Body of pancreas (tissue), 4 donors: Measurements from ENCODE around the gene TLR9. TPM values are rescaled to one million over a fixed set of nuclear protein-coding genes. Genes with fewer than 3 reads are reported as not detected.

Experiments used
- ATAC-seq: fragments of 150-250 bp; one replicate; pipeline ENCODE4 v1.9.1; 2016
- DNase-seq, 4 donors: peaks; one replicate each; pipeline ENCODE4 v3.0.0-alpha.2; 2019
- H3K27ac ChIP-seq, 4 donors: fragments of 200-600 bp; sonication (generic); 1 replicate in 3 of 4; 2 replicates in 1 of 4; pipeline versions ENCODE4 v1.5.1 to v1.6.1; 2016 to 2019; ENCODE audit warnings: mild to moderate bottlenecking in 1 of 4, mixed read lengths in 1 of 4, moderate library complexity in 1 of 4
- H3K27me3 ChIP-seq, 2 donors: fragments of 200-600 bp; sonication (generic); one replicate each; pipeline ENCODE4 v1.6.0; 2016; ENCODE audit warnings: mild to moderate bottlenecking in 1 of 2
- H3K36me3 ChIP-seq, 2 donors: fragments of 200-600 bp; sonication (generic); replicated peaks in 1 of 2; 2 replicates each; pipeline ENCODE4 v1.5.1; 2016; ENCODE audit warnings: low read depth in 2 of 2; ENCODE audit not compliant: insufficient read depth in 1 of 2
- H3K4me1 ChIP-seq: fragments of 200-600 bp; sonication (generic); one replicate; pipeline ENCODE4 v1.6.0; 2016
- H3K4me3 ChIP-seq, 2 donors: fragments of 200-600 bp; sonication (generic); 1 replicate in 1 of 2; 2 replicates in 1 of 2; pipeline ENCODE4 v1.5.1; 2016 to 2019
- H3K9me3 ChIP-seq, 3 donors: fragments of 200-600 bp; sonication (generic); 1 replicate in 2 of 3; 2 replicates in 1 of 3; pipeline ENCODE4 v1.5.1; 2016
- POLR2A ChIP-seq, 3 donors: fragments of 450-650 bp; IDR thresholded peaks; one replicate each; pipeline ENCODE4 v1.6.1; 2016; ENCODE audit warnings: antibody characterized with exemption in 3 of 3, mild to moderate bottlenecking in 2 of 3
- WGBS, 2 donors: methylation state at CpG; one replicate each; pipeline ENCODE4 v1.1.5; 2017; 5-methylcytosine and 5-hydroxymethylcytosine counted together
- intact Hi-C: fragments of 100-400 bp; cut with DNase I; formaldehyde crosslinking; loops from one replicate; pipeline ENCODE4 v1.15.1; 2023
- total RNA-seq, 2 donors: library from RNA; depleted of rRNA; stranded (reverse); fragments of >200 nt; gene quantifications; one replicate each; pipeline ENCODE4 v1.1.0, GENCODE V29; 2016
- TF ChIP-seq, protein P1 (sequence below), 7 experiments: fragments of 450-650 bp in 4 of 7; fragments of 200-600 bp in 3 of 7; sonication (generic) in 3 of 7; IDR thresholded peaks; one replicate each; pipeline ENCODE4 v1.5.1; 2016 to 2019; ENCODE audit warnings: antibody characterized with exemption in 7 of 7

Gene TLR9
- total RNA-seq, 2 donors from 2014 or later: 0.26 TPM; not detected in 1

DNA sequence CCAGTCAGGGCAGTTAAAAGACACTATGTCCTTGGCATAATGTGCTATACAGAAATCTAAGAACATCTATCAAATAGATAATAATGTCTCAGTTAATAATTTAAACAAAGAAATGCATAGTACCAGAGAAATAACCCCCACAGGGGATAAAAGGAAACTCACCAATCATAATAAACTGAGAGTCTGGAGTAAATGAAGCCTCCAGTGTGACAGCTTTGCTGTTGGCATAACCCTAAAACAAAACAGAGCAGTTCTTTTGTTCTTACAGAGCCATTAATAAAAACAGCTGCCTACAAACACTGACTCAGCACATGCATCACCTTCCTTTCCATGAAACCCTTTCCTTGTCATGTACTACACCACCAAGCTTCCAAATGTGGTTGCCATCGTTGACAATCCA lies 33.6 kb upstream of the TLR9 start:
- Histone ChIP-seq H3K4me3 (no peak overlapping the region), H3K4me1 (no peaks in the 10 kb centered on the region), H3K36me3 (peaks cover 13 to 46% of the 10 kb centered on the region in 2 donors), H3K27ac (no peak overlapping the region), H3K9me3 (no peaks in the 10 kb centered on the region), H3K27me3 (no peaks in the 10 kb centered on the region)
- 38 to 52% methylated on average over 1 of the region's 1 CpG for WGBS, 2 donors
- DNase-seq (no peak), ATAC-seq (no peak)
- intact Hi-C loops: no loop called here
- TF ChIP-seq, protein P1, sequence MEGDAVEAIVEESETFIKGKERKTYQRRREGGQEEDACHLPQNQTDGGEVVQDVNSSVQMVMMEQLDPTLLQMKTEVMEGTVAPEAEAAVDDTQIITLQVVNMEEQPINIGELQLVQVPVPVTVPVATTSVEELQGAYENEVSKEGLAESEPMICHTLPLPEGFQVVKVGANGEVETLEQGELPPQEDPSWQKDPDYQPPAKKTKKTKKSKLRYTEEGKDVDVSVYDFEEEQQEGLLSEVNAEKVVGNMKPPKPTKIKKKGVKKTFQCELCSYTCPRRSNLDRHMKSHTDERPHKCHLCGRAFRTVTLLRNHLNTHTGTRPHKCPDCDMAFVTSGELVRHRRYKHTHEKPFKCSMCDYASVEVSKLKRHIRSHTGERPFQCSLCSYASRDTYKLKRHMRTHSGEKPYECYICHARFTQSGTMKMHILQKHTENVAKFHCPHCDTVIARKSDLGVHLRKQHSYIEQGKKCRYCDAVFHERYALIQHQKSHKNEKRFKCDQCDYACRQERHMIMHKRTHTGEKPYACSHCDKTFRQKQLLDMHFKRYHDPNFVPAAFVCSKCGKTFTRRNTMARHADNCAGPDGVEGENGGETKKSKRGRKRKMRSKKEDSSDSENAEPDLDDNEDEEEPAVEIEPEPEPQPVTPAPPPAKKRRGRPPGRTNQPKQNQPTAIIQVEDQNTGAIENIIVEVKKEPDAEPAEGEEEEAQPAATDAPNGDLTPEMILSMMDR (IDR thresholded peaks at IDR 0.05): no peak
- no peak for TF ChIP-seq POLR2A (IDR thresholded peaks at IDR 0.05)

DNA sequence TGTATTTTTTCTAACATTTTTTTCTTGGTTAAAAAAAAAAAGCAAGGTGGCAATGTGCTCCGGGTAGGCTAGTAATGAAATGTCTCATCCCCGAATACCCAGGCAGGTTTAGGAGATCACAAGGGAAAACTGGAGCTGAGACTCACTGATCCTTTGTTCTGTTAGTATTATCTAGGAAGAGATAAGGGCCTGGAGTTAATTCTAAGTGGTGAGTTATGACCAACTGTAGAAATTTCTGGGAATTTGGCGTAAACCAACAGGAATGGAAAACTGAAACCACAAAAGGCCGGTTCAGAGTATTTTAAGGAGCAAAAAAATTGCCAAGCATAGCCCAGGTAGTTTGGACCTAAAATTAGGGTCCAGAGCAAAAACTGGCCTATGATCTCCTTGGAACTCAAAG lies 32.5 kb upstream of the TLR9 start:
- intact Hi-C loops: no loop called here
- Histone ChIP-seq H3K27me3 (no peaks in the 10 kb centered on the region), H3K36me3 (peaks cover 13 to 51% of the 10 kb centered on the region in 2 donors), H3K9me3 (no peaks in the 10 kb centered on the region), H3K4me3 (no peak overlapping the region), H3K4me1 (no peaks in the 10 kb centered on the region), H3K27ac (no peak overlapping the region)
- TF ChIP-seq POLR2A (IDR thresholded peaks at IDR 0.05): no peak
- TF ChIP-seq, protein P1 (IDR thresholded peaks at IDR 0.05): no peak
- ATAC-seq (no peak), DNase-seq (no peak)
- WGBS, 2 donors: 56 to 74% methylated on average over 4 of the region's 4 CpGs

DNA sequence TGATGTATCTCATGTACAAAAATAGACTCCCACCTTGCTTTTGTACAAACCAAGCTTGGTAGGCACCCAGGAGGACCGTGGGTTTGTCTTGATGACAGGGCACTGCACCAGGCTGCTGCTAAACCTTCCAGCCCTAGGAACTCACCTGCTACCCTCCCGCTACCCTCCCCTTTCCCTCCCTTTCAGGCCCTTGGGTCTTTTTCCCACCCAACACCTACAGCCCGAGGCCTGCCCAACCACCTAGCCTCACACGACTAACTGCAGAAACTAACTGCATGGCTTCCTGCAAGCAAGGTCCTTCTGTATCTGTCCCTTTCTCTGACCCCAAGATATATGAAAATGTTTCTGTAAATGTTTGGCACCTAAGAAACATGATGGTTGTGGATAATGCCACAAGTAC lies 31.2 kb upstream of the TLR9 start:
- peaks cover 13 to 53% of the 10 kb centered on the region in 2 donors for H3K36me3 ChIP-seq

DNA sequence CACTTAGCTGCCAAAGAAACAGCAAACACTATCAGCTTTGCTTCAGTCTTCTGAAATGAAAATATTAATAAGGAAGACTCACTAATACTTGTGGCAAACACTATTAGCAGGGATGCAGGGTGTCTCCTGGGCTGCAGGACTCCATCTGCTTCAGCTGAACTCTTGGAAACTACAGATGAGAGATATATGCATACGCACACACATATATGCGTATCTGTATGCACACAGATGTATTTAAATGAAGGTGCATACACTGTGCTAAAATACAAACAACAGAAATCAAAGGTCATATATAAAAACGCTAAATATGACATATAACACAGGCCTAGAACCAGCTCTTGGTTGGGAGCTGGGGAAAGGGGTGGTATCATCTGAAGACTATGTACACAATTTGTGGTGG lies 30.7 kb upstream of the TLR9 start:
- ATAC-seq (no peak), DNase-seq (no peak)
- WGBS, 2 donors: 81 to 83% methylated on average over 3 of the region's 3 CpGs
- Histone ChIP-seq H3K36me3 (peaks cover 13 to 53% of the 10 kb centered on the region in 2 donors), H3K27ac (no peak overlapping the region), H3K4me3 (no peak overlapping the region), H3K9me3 (no peaks in the 10 kb centered on the region), H3K4me1 (no peaks in the 10 kb centered on the region), H3K27me3 (no peaks in the 10 kb centered on the region)
- TF ChIP-seq POLR2A (IDR thresholded peaks at IDR 0.05): no peak
- TF ChIP-seq, protein P1 (IDR thresholded peaks at IDR 0.05): no peak
- intact Hi-C loops: no loop called here

More for the DNA sequence above, 31.2 kb upstream of the TLR9 start:
- no peak overlapping the region for H3K4me3 ChIP-seq
- DNase-seq (no peak), ATAC-seq (no peak)
- H3K9me3 ChIP-seq: no peaks in the 10 kb centered on the region
- TF ChIP-seq POLR2A (IDR thresholded peaks at IDR 0.05): no peak
- TF ChIP-seq, protein P1 (IDR thresholded peaks at IDR 0.05): no peak
- no peak overlapping the region for H3K27ac ChIP-seq
- no peaks in the 10 kb centered on the region for H3K4me1 ChIP-seq
- no peaks in the 10 kb centered on the region for H3K27me3 ChIP-seq
- intact Hi-C loops: no loop called here
- 81 to 89% methylated on average over 4 of the region's 4 CpGs for WGBS, 2 donors

DNA sequence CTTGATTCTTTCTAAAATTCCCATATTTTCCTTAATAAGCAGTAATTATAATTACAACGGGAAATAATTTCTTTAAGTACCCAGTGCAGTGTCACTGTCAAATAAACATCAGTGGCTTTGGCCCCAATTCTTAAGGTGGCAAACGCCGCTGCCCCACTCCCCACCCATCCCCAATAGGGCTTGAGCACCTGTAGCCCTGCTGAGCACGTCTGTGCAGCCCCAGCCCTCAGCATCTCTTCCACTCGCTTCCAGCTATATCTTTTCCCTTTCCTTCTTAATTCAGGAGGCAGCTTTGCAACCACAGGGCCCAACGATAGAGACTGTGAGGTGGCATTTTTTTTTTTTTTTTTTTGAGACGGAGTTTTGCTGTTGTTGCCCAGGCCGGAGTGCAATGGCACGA lies 29.2 kb upstream of the TLR9 start:
- H3K4me1 ChIP-seq: no peaks in the 10 kb centered on the region
- H3K4me3 ChIP-seq: no peak overlapping the region
- H3K36me3 ChIP-seq: peaks cover 13 to 47% of the 10 kb centered on the region in 2 donors
- DNase-seq: no peak
- no peak overlapping the region for H3K27ac ChIP-seq
- intact Hi-C loops: no loop called here
- 89 to 91% methylated on average over 8 to 9 of the region's 9 CpGs for WGBS, 2 donors
- no peaks in the 10 kb centered on the region for H3K9me3 ChIP-seq
- TF ChIP-seq, protein P1 (IDR thresholded peaks at IDR 0.05): no peak
- no peak for TF ChIP-seq POLR2A (IDR thresholded peaks at IDR 0.05)
- H3K27me3 ChIP-seq: no peaks in the 10 kb centered on the region
- no peak for ATAC-seq
